ENCODE measurements around the gene NOL4L.

DNA sequence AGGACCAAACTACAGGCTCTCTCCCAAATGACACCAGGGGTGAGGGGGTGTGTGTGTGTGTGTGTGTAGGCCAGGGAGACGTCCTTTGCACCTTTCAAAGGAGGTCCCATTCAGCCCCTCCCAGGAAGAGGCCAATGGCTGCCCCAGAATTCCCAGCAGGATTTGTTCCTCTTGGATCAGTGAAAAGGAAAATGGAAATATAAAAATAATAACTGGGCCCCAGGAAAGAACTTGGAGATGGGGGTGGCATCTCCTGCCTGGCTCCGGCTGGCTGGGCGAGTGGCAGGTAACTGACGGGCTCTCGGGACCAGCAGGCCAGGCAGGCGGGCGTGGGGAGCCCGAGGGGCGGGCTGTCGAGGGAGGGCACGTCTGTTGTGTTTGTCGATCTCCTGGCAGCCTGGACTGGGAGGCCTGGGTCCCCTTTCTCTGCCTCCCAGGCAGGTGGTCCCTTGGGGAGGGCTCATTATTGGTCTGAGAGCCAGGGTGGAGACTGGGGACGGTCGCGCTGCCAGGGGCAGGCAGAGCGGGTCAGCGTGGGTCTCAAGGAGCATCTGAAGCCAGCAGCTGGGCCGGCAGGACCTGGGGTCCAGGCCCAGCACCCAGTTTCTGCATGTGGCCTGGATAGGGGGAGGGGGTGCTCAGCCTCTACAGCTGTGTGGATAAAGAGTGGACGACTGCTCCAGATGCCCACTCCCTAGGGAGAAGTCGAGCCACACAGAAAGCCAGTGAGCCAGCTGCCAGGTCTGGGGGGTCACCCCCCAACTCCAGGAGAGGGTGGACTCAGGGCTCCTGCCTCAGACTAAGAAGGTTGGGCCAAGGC lies 3.1 kb downstream of the NOL4L start:
- no peak for TF ChIP-seq POLR2A (IDR thresholded peaks at IDR 0.05)
- TF ChIP-seq, protein P1, sequence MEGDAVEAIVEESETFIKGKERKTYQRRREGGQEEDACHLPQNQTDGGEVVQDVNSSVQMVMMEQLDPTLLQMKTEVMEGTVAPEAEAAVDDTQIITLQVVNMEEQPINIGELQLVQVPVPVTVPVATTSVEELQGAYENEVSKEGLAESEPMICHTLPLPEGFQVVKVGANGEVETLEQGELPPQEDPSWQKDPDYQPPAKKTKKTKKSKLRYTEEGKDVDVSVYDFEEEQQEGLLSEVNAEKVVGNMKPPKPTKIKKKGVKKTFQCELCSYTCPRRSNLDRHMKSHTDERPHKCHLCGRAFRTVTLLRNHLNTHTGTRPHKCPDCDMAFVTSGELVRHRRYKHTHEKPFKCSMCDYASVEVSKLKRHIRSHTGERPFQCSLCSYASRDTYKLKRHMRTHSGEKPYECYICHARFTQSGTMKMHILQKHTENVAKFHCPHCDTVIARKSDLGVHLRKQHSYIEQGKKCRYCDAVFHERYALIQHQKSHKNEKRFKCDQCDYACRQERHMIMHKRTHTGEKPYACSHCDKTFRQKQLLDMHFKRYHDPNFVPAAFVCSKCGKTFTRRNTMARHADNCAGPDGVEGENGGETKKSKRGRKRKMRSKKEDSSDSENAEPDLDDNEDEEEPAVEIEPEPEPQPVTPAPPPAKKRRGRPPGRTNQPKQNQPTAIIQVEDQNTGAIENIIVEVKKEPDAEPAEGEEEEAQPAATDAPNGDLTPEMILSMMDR (IDR thresholded peaks at IDR 0.05), result no peak
